BE2C (cell line): ENCODE data around the gene HSD17B12.
"Not testable (repeated sequence)": the region's sequence is repeated elsewhere in the genome, so short reads cannot be mapped to it uniquely, and the experiment has no call there.

Experiments
- DNase-seq: peaks from one replicate; pipeline ENCODE4 v3.0.0-alpha.2; 2020
- H3K27me3 ChIP-seq: fragments of 250-450 bp; sonication (Bioruptor Pico); 2 replicates; pipeline ENCODE4 v1.5.1; 2020; ENCODE audit warnings: mild to moderate bottlenecking
- H3K36me3 ChIP-seq: fragments of 250-450 bp; sonication (Bioruptor Pico); 2 replicates; pipeline ENCODE4 v1.5.1; 2020; ENCODE audit warnings: mild to moderate bottlenecking
- H3K4me1 ChIP-seq: fragments of 250-450 bp; sonication (Bioruptor Pico); 2 replicates; pipeline ENCODE4 v1.5.1; 2020
- H3K4me3 ChIP-seq: 2 replicates; pipeline ENCODE4 v1.5.1; 2011; ENCODE audit warnings: low read depth, low read length
- H3K9me3 ChIP-seq: fragments of 250-450 bp; sonication (Bioruptor Pico); 2 replicates; pipeline ENCODE4 v1.5.1; 2020
- TF ChIP-seq, protein P1 (sequence below): IDR thresholded peaks from 2 replicates; pipeline ENCODE4 v1.5.1; 2012; ENCODE audit warnings: mild to moderate bottlenecking, low read depth, low read length

HSD17B12 gene

DNA sequence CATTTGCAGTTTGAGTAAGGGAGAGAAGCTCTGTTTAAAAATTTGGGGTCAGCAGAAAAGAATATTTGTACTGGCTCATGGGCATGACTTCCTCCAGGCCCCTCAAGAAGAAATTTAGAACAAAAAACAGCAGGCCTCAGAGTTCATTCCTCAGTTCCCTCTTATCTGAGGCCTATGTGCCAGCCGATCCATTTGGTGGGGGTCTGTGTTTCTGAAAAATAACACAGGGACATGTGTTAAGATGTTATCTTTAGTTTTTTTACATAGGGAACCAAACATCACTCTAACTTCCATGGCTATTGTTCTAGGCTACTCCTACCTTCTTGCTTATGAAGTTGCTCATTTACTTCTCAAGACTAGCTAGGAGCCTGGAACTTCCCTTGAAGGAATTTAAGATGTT is 16.2 kb upstream of the HSD17B12 start:
- H3K36me3 ChIP-seq, result no peaks in the 10 kb centered on the region
- no peak overlapping the region for H3K4me3 ChIP-seq
- peak; percentile 31 for DNase-seq
- no peaks in the 10 kb centered on the region for H3K27me3 ChIP-seq
- TF ChIP-seq, protein P1, sequence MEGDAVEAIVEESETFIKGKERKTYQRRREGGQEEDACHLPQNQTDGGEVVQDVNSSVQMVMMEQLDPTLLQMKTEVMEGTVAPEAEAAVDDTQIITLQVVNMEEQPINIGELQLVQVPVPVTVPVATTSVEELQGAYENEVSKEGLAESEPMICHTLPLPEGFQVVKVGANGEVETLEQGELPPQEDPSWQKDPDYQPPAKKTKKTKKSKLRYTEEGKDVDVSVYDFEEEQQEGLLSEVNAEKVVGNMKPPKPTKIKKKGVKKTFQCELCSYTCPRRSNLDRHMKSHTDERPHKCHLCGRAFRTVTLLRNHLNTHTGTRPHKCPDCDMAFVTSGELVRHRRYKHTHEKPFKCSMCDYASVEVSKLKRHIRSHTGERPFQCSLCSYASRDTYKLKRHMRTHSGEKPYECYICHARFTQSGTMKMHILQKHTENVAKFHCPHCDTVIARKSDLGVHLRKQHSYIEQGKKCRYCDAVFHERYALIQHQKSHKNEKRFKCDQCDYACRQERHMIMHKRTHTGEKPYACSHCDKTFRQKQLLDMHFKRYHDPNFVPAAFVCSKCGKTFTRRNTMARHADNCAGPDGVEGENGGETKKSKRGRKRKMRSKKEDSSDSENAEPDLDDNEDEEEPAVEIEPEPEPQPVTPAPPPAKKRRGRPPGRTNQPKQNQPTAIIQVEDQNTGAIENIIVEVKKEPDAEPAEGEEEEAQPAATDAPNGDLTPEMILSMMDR, result no peak
- peaks cover 7% of the 10 kb centered on the region for H3K4me1 ChIP-seq
- no peaks in the 10 kb centered on the region for H3K9me3 ChIP-seq

DNA sequence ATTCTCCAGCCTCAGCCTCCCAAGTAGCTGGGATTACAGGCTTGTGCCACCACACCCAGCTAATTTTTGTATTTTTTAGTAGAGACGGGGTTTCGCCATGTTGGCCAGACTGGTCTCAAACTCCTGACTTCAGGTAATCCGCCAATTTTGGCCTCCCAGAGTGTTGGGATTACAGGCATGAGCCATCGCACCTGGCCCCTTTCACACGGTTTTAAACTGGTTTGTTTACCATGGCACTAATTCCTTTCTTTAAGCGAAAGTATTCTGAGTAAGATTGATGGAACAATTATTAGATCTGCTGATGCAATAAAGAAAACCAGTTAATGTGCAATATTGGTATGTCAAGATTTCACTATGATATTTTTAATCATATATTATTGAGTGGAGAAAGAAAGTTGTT is 9.3 kb upstream of the HSD17B12 start:
- not testable (repeated sequence) for H3K36me3 ChIP-seq, H3K4me3 ChIP-seq, DNase-seq, H3K27me3 ChIP-seq, H3K4me1 ChIP-seq, H3K9me3 ChIP-seq

DNA sequence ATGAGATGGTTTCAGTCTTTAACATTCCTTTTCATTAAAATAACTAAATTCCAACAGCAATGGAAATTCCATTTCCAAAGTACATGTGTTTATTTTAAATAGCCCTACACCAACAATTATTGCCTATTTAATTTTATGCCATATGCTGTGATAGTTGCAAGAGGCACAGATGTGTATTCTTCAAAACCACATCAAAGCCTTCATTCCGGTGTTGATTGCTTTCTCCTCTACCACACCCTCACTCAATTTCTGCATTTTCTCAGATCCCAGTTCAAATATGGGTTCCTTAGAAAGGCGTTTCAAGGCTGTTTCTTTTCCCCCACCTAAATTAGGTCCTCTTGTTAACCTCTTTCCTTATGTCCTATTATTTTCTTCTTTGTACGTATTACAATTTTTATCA is 6.0 kb upstream of the HSD17B12 start:
- no peaks in the 10 kb centered on the region for H3K27me3 ChIP-seq
- TF ChIP-seq, protein P1, result no peak
- H3K4me3 ChIP-seq, result no peak overlapping the region
- H3K36me3 ChIP-seq, result no peaks in the 10 kb centered on the region
- H3K9me3 ChIP-seq, result no peaks in the 10 kb centered on the region
- no peak for DNase-seq
- H3K4me1 ChIP-seq, result peaks cover 13% of the 10 kb centered on the region

DNA sequence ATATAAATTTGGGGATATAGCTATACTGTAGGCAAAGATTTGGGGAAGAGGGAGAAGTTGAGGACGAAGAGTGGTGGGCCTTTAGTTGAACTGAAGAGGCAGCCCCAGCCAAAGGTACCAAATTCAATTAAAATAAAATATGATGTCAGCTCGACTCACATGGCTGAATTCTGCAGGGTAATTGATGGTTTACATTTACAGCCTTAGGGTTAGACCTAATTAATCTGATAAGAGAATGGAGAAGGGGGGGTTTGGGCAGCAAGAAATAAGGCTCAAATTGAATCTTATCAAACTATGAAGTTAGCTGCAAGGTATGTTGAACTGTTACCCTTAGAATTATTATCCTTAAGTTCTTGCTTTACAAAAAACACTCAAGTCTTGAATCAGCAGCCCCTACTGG is 3.6 kb upstream of the HSD17B12 start:
- DNase-seq, result peak; percentile 19
- Histone ChIP-seq H3K9me3 (no peaks in the 10 kb centered on the region), H3K27me3 (no peaks in the 10 kb centered on the region), H3K4me3 (peak overlapping the region; percentile 14; the same call in 1 of the 2 replicates), H3K4me1 (peaks cover 13% of the 10 kb centered on the region), H3K36me3 (no peaks in the 10 kb centered on the region)
- TF ChIP-seq, protein P1, result no peak

DNA sequence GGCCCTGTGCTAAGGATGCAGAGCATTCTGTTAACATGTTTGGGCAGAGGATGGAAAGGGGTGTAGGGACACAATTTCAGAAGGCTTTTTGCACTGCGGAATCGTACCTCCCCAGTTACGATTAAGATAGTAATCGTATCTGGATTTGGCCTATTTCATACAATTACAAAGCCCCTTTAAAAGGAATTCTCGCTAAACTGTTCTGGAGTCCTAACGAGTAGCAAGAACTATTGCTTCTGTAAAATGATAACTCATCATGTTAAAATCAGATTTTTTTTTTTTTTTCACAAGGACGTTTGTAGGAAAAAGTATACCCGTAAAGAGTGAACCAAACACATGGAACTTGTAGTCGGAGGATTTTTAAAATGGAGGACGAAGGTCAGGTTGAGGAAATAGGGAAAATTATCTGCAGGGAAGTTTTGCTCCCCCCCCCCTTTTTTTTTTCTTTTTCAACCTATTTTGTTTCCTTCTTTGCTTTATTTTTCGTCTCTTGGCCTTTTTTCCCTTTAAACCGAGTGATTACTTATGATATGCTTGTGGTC is 934 bp downstream of the HSD17B12 start:
- H3K4me3 ChIP-seq, result peak overlapping the region; percentile 81
- no peaks in the 10 kb centered on the region for H3K27me3 ChIP-seq
- no peak for DNase-seq
- H3K4me1 ChIP-seq, result peaks cover 6% of the 10 kb centered on the region
- H3K9me3 ChIP-seq, result no peaks in the 10 kb centered on the region
- H3K36me3 ChIP-seq, result peaks cover 7% of the 10 kb centered on the region
- TF ChIP-seq, protein P1, result no peak

DNA sequence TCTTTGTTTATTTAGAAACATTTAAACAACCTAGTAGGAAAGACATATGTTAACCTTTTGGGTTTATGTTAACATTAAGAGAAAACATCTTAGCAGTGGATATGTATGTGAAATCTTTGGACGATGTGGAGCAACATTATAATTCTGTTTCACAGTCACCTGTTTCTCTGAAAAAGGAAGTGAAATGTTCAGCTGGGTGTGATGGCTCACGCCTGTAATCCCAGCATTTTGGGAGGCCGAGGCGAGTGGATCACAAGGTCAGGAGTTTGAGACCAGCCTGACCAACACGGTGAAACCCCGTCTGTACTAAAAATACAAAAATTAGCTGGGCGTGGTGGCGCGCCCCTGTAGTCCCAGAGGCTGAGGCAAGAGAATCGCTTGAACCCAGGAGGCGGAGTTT is 1.5 kb downstream of the HSD17B12 start:
- not testable (repeated sequence) for H3K9me3 ChIP-seq, H3K4me1 ChIP-seq, H3K27me3 ChIP-seq, H3K36me3 ChIP-seq, DNase-seq
- peak overlapping the region; percentile 81 for H3K4me3 ChIP-seq

DNA sequence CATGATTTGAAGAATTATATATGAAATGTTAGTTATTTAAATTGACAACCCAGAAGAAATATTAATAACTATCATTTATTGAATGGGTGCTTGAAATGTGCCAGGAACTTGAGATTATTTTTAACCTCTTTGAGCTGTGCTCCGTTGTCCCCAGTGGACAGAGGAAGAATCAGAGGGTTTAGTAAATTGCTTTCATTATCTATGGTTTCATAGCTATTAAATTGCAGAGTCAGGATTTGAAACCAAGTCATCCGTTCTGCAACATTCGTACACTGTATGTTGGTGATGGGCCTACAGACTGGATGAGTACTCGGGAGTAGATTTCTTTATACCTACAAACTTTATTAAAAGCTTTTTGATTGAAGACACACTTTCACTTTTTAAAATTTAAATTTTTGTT is 4.9 kb downstream of the HSD17B12 start:
- no peak overlapping the region for H3K4me3 ChIP-seq
- TF ChIP-seq, protein P1, result no peak
- no peaks in the 10 kb centered on the region for H3K4me1 ChIP-seq
- peaks cover 7% of the 10 kb centered on the region for H3K36me3 ChIP-seq
- DNase-seq, result no peak
- no peaks in the 10 kb centered on the region for H3K27me3 ChIP-seq
- H3K9me3 ChIP-seq, result no peaks in the 10 kb centered on the region
